Left ventricle myocardium inferior (tissue), 1 donor: ENCODE results near the gene CHD5. TPM values are rescaled to one million over a fixed set of nuclear protein-coding genes. Genes with fewer than 3 reads are reported as not detected.

Experiments
- DNase-seq: peaks from one replicate; pipeline ENCODE4 v3.0.0-alpha.2; 2020
- H3K27ac ChIP-seq: fragments of 200-600 bp; replicated peaks from 2 replicates; pipeline ENCODE4 v1.8.0; 2021
- H3K27me3 ChIP-seq: fragments of 200-600 bp; 2 replicates; pipeline ENCODE4 v1.8.0; 2021; ENCODE audit warnings: low read depth
- H3K36me3 ChIP-seq: fragments of 200-600 bp; 2 replicates; pipeline ENCODE4 v1.8.0; 2021
- H3K4me1 ChIP-seq: fragments of 200-600 bp; 2 replicates; pipeline ENCODE4 v1.8.0; 2021
- H3K4me3 ChIP-seq: fragments of 200-600 bp; 2 replicates; pipeline ENCODE4 v1.8.0; 2021; ENCODE audit warnings: mild to moderate bottlenecking, moderate library complexity
- H3K9me3 ChIP-seq: fragments of 200-600 bp; replicated peaks from 2 replicates; pipeline ENCODE4 v1.8.0; 2021
- intact Hi-C: fragments of 100-400 bp; cut with micrococcal nuclease; formaldehyde crosslinking; loops from one replicate; pipeline ENCODE4 v1.11.0; 2022
- total RNA-seq: library from RNA; stranded (reverse); fragmentation: NEBNext Ultra II Directional; extraction: Animal tissue kit (Norgen Biotek cat#: 25700); gene quantifications from one replicate; pipeline ENCODE4 v1.2.1, GENCODE V29; 2021
- TF ChIP-seq, protein P1 (sequence below): fragments of 200-600 bp; IDR thresholded peaks from 2 replicates; pipeline ENCODE4 v1.8.0; 2021; ENCODE audit warnings: antibody characterized with exemption, mild to moderate bottlenecking, borderline replicate concordance
- donor health status: DM: no; HTN: yes; CAD: no; lungs with severe emphysema.

Gene CHD5
- total RNA-seq, 1 donor from 2014 or later: 0.19 TPM

DNA sequence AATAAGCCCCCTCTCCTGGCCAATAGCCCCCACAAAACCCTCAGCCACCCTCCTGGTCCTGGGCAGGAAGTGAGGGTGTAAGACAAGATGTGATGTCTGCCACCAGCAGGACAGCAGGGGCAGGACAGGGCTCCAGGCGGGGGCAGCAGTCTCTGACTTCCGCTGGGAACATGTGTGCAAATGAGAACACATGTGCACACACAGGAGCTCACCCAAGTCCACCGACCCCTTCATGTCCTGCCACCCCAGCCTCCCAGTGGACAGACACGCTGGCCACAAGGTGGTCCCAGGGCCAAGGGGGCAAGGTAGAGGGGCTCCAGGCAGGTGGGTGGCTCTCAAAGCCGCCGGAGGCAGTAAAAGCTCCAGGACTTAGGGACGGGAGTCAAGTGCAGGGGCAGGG, 74.4 kb downstream of the CHD5 start:
- Histone ChIP-seq H3K4me1 (no peaks in the 10 kb centered on the region), H3K4me3 (no peak overlapping the region), H3K27me3 (peaks cover 86% of the 10 kb centered on the region), H3K36me3 (no peaks in the 10 kb centered on the region), H3K9me3 (no peaks in the 10 kb centered on the region), H3K27ac (no peak overlapping the region)
- intact Hi-C loops: no loop called here
- no peak for DNase-seq
- TF ChIP-seq, protein P1, sequence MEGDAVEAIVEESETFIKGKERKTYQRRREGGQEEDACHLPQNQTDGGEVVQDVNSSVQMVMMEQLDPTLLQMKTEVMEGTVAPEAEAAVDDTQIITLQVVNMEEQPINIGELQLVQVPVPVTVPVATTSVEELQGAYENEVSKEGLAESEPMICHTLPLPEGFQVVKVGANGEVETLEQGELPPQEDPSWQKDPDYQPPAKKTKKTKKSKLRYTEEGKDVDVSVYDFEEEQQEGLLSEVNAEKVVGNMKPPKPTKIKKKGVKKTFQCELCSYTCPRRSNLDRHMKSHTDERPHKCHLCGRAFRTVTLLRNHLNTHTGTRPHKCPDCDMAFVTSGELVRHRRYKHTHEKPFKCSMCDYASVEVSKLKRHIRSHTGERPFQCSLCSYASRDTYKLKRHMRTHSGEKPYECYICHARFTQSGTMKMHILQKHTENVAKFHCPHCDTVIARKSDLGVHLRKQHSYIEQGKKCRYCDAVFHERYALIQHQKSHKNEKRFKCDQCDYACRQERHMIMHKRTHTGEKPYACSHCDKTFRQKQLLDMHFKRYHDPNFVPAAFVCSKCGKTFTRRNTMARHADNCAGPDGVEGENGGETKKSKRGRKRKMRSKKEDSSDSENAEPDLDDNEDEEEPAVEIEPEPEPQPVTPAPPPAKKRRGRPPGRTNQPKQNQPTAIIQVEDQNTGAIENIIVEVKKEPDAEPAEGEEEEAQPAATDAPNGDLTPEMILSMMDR: no peak

DNA sequence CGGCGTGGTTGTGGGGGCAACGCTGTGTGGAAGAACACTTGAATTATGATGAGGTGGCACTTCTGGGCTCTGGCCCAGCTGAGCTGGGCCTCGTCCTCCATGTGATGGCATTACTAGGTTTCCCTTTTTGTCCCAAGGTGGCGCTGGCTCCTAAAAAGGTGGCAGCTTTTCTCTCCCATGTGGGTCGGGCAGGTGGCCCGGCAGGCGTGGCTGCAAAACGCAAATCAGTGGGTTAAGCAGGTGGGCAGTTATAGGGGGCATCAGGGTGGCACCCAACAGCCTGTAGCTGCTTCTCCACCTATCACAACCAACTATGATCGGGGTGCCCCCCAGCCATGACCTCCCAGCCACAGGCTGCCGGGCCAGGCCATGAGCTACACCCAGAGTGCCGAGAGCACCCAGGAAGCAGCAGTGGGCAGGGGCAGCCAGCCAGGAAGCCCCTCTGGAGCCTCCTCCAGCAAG, 74.9 kb downstream of the CHD5 start:
- Histone ChIP-seq H3K9me3 (no peaks in the 10 kb centered on the region), H3K4me3 (no peak overlapping the region), H3K36me3 (no peaks in the 10 kb centered on the region), H3K27me3 (peaks cover 84% of the 10 kb centered on the region), H3K4me1 (no peaks in the 10 kb centered on the region), H3K27ac (no peak overlapping the region)
- TF ChIP-seq, protein P1: no peak
- intact Hi-C loops: no loop called here
- no peak for DNase-seq

DNA sequence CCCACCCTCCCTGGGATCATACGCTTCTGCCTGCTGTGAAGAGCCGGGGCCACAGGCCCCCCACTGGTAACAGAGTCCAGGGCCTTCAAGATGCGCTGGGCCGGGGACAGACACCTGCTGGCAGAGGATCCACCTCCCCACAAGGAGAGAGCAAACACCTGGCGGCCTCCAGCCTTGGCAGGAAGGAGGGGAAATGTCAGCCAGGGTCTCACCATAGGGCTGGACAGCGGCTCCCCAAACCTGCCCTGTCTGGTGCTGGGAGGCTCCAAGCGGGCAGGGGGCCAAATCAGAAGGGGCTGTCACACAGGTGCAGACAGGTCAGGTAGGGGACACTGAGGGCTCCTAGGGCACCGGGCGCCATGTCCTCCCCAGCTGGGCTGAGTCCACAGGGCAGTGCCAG, 75.5 kb downstream of the CHD5 start:
- peaks cover 78% of the 10 kb centered on the region for H3K27me3 ChIP-seq
- H3K36me3 ChIP-seq: no peaks in the 10 kb centered on the region
- H3K9me3 ChIP-seq: no peaks in the 10 kb centered on the region
- intact Hi-C loops: no loop called here
- no peak for DNase-seq
- H3K27ac ChIP-seq: no peak overlapping the region
- TF ChIP-seq, protein P1: no peak
- peaks cover under 1% of the 10 kb centered on the region for H3K4me1 ChIP-seq
- no peak overlapping the region for H3K4me3 ChIP-seq

DNA sequence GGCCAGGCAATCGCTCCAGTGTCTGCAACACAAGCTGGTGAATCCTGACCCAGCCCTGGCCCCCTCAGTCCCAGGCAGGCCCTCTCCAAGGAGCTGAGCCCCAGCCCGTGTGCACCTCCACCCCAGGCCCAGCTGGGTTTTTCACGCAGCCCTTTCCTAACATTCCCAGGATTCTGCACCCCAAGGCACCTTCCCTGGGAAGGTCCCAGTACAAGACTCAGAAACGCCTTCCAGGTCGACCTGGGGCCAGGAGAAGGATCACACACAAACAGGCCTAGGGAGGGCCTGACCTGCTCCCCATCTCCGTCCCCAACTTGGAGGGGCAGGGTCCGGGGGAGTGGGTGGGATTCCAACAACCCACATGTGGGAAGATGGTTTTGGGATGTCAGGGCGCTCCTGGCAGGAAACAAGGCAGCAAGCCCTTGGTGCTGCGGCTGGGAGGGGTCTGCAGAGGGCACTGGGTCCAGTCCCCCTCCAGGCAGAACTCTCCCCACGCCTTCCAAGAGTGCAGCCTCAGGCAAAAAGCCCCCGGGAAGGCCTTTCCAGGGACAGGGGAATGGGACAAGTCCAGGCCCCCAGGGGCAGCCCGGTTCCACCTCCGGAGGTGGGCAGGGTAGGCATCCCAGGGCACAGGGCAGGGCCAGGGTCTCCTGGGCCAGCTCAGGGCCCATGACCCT, 76.1 kb downstream of the CHD5 start:
- no peak overlapping the region for H3K4me3 ChIP-seq
- H3K27me3 ChIP-seq: peaks cover 71% of the 10 kb centered on the region
- intact Hi-C loops: no loop called here
- DNase-seq: no peak
- peaks cover 7% of the 10 kb centered on the region for H3K4me1 ChIP-seq
- TF ChIP-seq, protein P1: no peak
- H3K9me3 ChIP-seq: no peaks in the 10 kb centered on the region
- no peak overlapping the region for H3K27ac ChIP-seq
- H3K36me3 ChIP-seq: no peaks in the 10 kb centered on the region

DNA sequence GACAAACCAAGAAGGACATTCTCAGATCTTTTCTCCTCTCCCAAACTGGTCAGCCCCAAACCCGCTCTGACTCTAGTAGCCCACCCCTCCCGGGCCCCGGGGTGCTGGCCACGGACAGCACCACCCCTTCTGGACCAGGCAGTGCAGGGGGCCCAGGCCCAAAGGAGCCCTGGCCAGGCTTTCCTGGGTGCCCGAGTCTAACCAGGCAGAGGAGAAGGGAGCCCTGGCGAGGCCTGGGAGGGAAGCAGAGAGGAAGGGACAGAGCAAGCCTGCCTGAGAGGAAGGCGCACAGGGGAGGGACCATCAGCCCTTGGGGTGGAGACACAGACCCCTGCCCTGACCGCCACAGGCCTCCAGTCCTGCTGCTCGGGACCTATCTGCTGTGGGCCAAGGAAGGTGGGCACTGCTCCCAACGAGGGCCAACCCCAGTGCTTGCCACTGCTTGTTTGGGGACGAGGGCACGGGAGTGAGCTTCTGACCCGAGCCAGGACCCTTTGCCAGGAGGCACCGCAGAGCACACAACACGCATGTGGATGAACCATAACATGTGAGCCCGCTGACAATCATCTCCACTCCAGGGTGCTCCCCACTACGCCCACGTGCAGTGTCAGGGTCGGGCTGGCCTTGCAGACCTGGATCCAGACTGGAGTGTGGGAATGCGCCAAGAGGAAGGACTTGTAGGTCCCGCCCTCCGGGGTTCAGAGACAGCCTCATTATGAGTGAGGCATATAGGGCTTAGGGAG, 76.8 kb downstream of the CHD5 start:
- no peak for DNase-seq
- intact Hi-C loops: no loop called here

More for the DNA sequence above, 76.8 kb downstream of the CHD5 start:
- Histone ChIP-seq H3K27me3 (peaks cover 64% of the 10 kb centered on the region), H3K4me3 (no peak overlapping the region), H3K36me3 (no peaks in the 10 kb centered on the region), H3K27ac (no peak overlapping the region), H3K4me1 (peaks cover 12% of the 10 kb centered on the region), H3K9me3 (no peaks in the 10 kb centered on the region)
- TF ChIP-seq, protein P1: no peak
